Measurements from ENCODE around the gene ICA1. TPM values are rescaled to one million over a fixed set of nuclear protein-coding genes. Genes with fewer than 3 reads are reported as not detected.

Gene ICA1
- total RNA-seq, 1 donor from 2014 or later = 48.8 TPM

GRCh38 chr7:8258166-8258565, 3.8 kb downstream of the ICA1 start:
- Mint-ChIP-seq H3K9me3 (ENCODE audit: low read depth) (no peaks in the 10 kb centered on the region), H3K27ac (no peak overlapping the region), H3K36me3 (ENCODE audit: insufficient read depth) (no peaks in the 10 kb centered on the region), H3K27me3 (no peaks in the 10 kb centered on the region), H3K4me3 (ENCODE audit: low read depth) (no peak overlapping the region), H3K4me1 (ENCODE audit: low read depth) (peaks cover 15% of the 10 kb centered on the region)
- DNase-seq (ENCODE audit: low spot score, unreplicated experiment) = no peak
- TF ChIP-seq CTCF (IDR thresholded peaks at IDR 0.05; ENCODE audit: unreplicated experiment) = no peak

- Mint-ChIP-seq H3K9me3 (ENCODE audit: low read depth) (no peaks in the 10 kb centered on the region), H3K27me3 (no peaks in the 10 kb centered on the region), H3K36me3 (ENCODE audit: insufficient read depth) (no peaks in the 10 kb centered on the region), H3K4me3 (ENCODE audit: low read depth) (no peak overlapping the region), H3K4me1 (ENCODE audit: low read depth) (peaks cover 9% of the 10 kb centered on the region), H3K27ac (no peak overlapping the region)
- TF ChIP-seq CTCF (IDR thresholded peaks at IDR 0.05; ENCODE audit: unreplicated experiment) = no peak
- no peak for DNase-seq (ENCODE audit: low spot score, unreplicated experiment)
Measured at GRCh38 chr7:8255680-8256655, 6.0 kb downstream of the ICA1 start.

- DNase-seq (ENCODE audit: low spot score, unreplicated experiment) = no peak
- TF ChIP-seq CTCF (IDR thresholded peaks at IDR 0.05; ENCODE audit: unreplicated experiment) = no peak
- Mint-ChIP-seq H3K27ac (no peak overlapping the region), H3K27me3 (no peaks in the 10 kb centered on the region), H3K9me3 (ENCODE audit: low read depth) (no peaks in the 10 kb centered on the region), H3K4me3 (ENCODE audit: low read depth) (no peak overlapping the region), H3K4me1 (ENCODE audit: low read depth) (peaks cover 5% of the 10 kb centered on the region), H3K36me3 (ENCODE audit: insufficient read depth) (no peaks in the 10 kb centered on the region)
Measured at GRCh38 chr7:8254667-8255066, 7.3 kb downstream of the ICA1 start.

GRCh38 chr7:8254215-8254614, 7.8 kb downstream of the ICA1 start:
- Mint-ChIP-seq H3K27me3 (no peaks in the 10 kb centered on the region), H3K4me1 (ENCODE audit: low read depth) (peaks cover 5% of the 10 kb centered on the region), H3K4me3 (ENCODE audit: low read depth) (no peak overlapping the region), H3K36me3 (ENCODE audit: insufficient read depth) (no peaks in the 10 kb centered on the region), H3K9me3 (ENCODE audit: low read depth) (no peaks in the 10 kb centered on the region), H3K27ac (no peak overlapping the region)
- TF ChIP-seq CTCF (IDR thresholded peaks at IDR 0.05; ENCODE audit: unreplicated experiment) = no peak
- DNase-seq (ENCODE audit: low spot score, unreplicated experiment) = no peak

GRCh38 chr7:8251195-8251594, 10.8 kb downstream of the ICA1 start:
- H3K36me3 Mint-ChIP-seq (ENCODE audit: insufficient read depth) = no peaks in the 10 kb centered on the region
- no peak for DNase-seq (ENCODE audit: low spot score, unreplicated experiment)
- no peak for TF ChIP-seq CTCF (IDR thresholded peaks at IDR 0.05; ENCODE audit: unreplicated experiment)
- no peak overlapping the region for H3K27ac Mint-ChIP-seq
- no peaks in the 10 kb centered on the region for H3K27me3 Mint-ChIP-seq
- peaks cover 5% of the 10 kb centered on the region for H3K4me1 Mint-ChIP-seq (ENCODE audit: low read depth)
- H3K4me3 Mint-ChIP-seq (ENCODE audit: low read depth) = no peak overlapping the region
- no peaks in the 10 kb centered on the region for H3K9me3 Mint-ChIP-seq (ENCODE audit: low read depth)
